Keratinocyte (primary cell): ENCODE data around the gene IL9R. TPM values are rescaled to one million over a fixed set of nuclear protein-coding genes. Genes with fewer than 3 reads are reported as not detected.

Source experiments
- DNase-seq: peaks from one replicate; pipeline ENCODE4 v3.0.0-alpha.2; 2011; ENCODE audit warnings: low read depth, missing footprints, low spot score
- FAIRE-seq: peaks from 2 replicates; lab custom pipeline; 2011; peaks lifted over from hg19 to GRCh38; lab: Jason Lieb, UNC
- H2AFZ ChIP-seq: 2 replicates; pipeline ENCODE4 v1.6.0; 2012; ENCODE audit warnings: low read length, control low read depth, inconsistent platforms; ENCODE audit not compliant: control insufficient read depth
- H3K27ac ChIP-seq: 2 replicates; pipeline ENCODE4 v1.5.1; 2011; ENCODE audit warnings: low read length; ENCODE audit not compliant: control insufficient read depth, insufficient read depth
- H3K27me3 ChIP-seq: 3 replicates; pipeline ENCODE4 v1.6.0; 2011; ENCODE audit warnings: low read length; ENCODE audit not compliant: control insufficient read depth, insufficient read depth; ENCODE audit errors: extremely low read depth
- H3K36me3 ChIP-seq, 2 experiments: 2 replicates in 1 of 2; 3 replicates in 1 of 2; pipeline ENCODE4 v1.5.1; 2011; ENCODE audit warnings: low read length in 2 of 2, mild to moderate bottlenecking in 1 of 2; ENCODE audit not compliant: control insufficient read depth in 2 of 2, insufficient read depth in 2 of 2; ENCODE audit errors: extremely low read depth in 1 of 2
- H3K4me1 ChIP-seq: 3 replicates; pipeline ENCODE4 v1.5.1; 2011; ENCODE audit warnings: low read length; ENCODE audit not compliant: control insufficient read depth, insufficient read depth; ENCODE audit errors: extremely low read depth
- H3K4me2 ChIP-seq: 3 replicates; pipeline ENCODE4 v1.6.0; 2011; ENCODE audit warnings: low read depth, low read length; ENCODE audit not compliant: control insufficient read depth, insufficient read depth; ENCODE audit errors: extremely low read depth
- H3K4me3 ChIP-seq, 3 experiments: fragments of 200-600 bp in 1 of 3; sonication (generic) in 1 of 3; 2 replicates in 2 of 3; 3 replicates in 1 of 3; pipeline ENCODE4 v1.5.1; 2011 to 2016; ENCODE audit warnings: low read length in 3 of 3, mild to moderate bottlenecking in 3 of 3, control low read depth in 2 of 3, inconsistent platforms in 1 of 3, low read depth in 1 of 3, mixed read lengths in 1 of 3, mixed run types in 1 of 3, moderate library complexity in 1 of 3; ENCODE audit not compliant: control insufficient read depth in 2 of 3, insufficient read depth in 2 of 3; ENCODE audit errors: extremely low read depth in 1 of 3
- H3K79me2 ChIP-seq: 2 replicates; pipeline ENCODE4 v1.6.0; 2012; ENCODE audit warnings: low read length; ENCODE audit not compliant: control insufficient read depth, insufficient read depth
- H3K9ac ChIP-seq: 3 replicates; pipeline ENCODE4 v1.6.0; 2011; ENCODE audit warnings: low read length; ENCODE audit not compliant: control insufficient read depth, insufficient read depth; ENCODE audit errors: extremely low read depth
- H3K9me1 ChIP-seq: 3 replicates; pipeline ENCODE4 v1.6.0; 2011; ENCODE audit warnings: low read length; ENCODE audit not compliant: control insufficient read depth, insufficient read depth; ENCODE audit errors: extremely low read depth
- H3K9me3 ChIP-seq: 2 replicates; pipeline ENCODE4 v1.5.1; 2012; ENCODE audit warnings: low read depth, low read length; ENCODE audit not compliant: control insufficient read depth
- H4K20me1 ChIP-seq: 3 replicates; pipeline ENCODE4 v1.6.0; 2011; ENCODE audit warnings: low read length; ENCODE audit not compliant: control insufficient read depth, insufficient read depth; ENCODE audit errors: extremely low read depth
- EZH2 ChIP-seq: IDR thresholded peaks from one replicate; pipeline ENCODE4 v1.6.1; 2012; ENCODE audit warnings: inconsistent platforms, mild to moderate bottlenecking, low read length, moderate library complexity
- dilution Hi-C: fragments of 300-500 bp; cut with MboI; formaldehyde crosslinking; loops from one replicate; pipeline ENCODE4 v1.7.0; 2020; ENCODE audit warnings: low sequenced_read_pairs; ENCODE audit not compliant: extremely low pct_ligation_motif_present
- polyA plus RNA-seq, 5 experiments: library from polyadenylated mRNA; depleted of rRNA in 3 of 5; stranded (reverse) in 3 of 5; stranded (forward) in 1 of 5; unstranded in 1 of 5; fragments of >200 nt; gene quantifications; 1 replicate in 1 of 5; 2 replicates in 3 of 5; 3 replicates in 1 of 5; pipeline versions ENCODE4 v1.2.1 to v1.2.3, GENCODE V29; 2011 to 2012; ENCODE audit warnings: missing spikeins in 2 of 5, low read depth in 1 of 5, low replicate concordance in 1 of 5
- TF ChIP-seq, protein P1 (sequence below), 3 experiments: IDR thresholded peaks in 1 of 3; conservative IDR thresholded peaks in 1 of 3; optimal IDR thresholded peaks in 1 of 3; 2 replicates in 2 of 3; 3 replicates in 1 of 3; pipeline versions ENCODE3 to v1.5.1; 2011; ENCODE audit warnings: low read length in 3 of 3, mild to moderate bottlenecking in 3 of 3, moderate library complexity in 2 of 3, control low read depth in 1 of 3, inconsistent platforms in 1 of 3; ENCODE audit not compliant: insufficient read depth in 2 of 3; ENCODE audit errors: extremely low read depth in 1 of 3

The IL9R gene
- polyA plus RNA-seq, 1 donor (not counting 4 experiments of a cell fraction or from before 2014, with no cell fraction given), result 0.45 TPM

DNA sequence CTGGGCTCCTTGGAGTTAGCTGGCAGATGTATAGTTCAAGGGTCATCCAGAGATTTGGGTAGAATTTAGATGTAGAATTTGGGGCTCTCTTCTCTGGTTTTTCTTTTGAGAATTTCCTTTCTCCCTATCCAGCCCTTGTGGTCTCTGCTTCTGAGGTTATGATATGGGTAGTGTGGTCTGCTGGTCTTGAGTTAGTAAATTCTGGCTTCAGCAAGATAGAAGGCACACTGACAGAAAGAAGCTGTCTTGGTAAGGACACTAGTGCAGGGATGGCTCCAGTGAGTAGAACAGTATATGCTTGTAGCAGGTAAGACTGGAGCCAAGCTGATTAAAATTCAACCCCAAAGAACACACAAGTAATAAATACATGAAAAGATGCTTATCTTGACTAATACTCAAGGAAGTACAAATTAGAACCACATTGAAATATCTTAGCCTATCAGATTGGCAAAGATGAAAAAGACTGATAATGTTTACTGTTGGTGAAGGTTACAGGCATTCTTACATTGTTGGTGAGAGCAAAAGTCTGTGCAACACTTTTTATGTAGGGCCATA is 2.1 kb upstream of the IL9R start:
- TF ChIP-seq, protein P1, sequence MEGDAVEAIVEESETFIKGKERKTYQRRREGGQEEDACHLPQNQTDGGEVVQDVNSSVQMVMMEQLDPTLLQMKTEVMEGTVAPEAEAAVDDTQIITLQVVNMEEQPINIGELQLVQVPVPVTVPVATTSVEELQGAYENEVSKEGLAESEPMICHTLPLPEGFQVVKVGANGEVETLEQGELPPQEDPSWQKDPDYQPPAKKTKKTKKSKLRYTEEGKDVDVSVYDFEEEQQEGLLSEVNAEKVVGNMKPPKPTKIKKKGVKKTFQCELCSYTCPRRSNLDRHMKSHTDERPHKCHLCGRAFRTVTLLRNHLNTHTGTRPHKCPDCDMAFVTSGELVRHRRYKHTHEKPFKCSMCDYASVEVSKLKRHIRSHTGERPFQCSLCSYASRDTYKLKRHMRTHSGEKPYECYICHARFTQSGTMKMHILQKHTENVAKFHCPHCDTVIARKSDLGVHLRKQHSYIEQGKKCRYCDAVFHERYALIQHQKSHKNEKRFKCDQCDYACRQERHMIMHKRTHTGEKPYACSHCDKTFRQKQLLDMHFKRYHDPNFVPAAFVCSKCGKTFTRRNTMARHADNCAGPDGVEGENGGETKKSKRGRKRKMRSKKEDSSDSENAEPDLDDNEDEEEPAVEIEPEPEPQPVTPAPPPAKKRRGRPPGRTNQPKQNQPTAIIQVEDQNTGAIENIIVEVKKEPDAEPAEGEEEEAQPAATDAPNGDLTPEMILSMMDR (optimal IDR thresholded peaks at IDR 0.05 in 1 of 3, IDR thresholded peaks at IDR 0.05 in 1 of 3, conservative IDR thresholded peaks at IDR 0.05 in 1 of 3; ENCODE audit: extremely low read depth in 1 of 3, insufficient read depth in 2 of 3, low read length in 3 of 3), result no peak
- TF ChIP-seq EZH2, result no peak
- DNase-seq, result no peak
- H3K36me3 ChIP-seq, result no peaks in the 10 kb centered on the region
- H3K4me2 ChIP-seq, result no peak overlapping the region
- no peak overlapping the region for H2AFZ ChIP-seq
- no peaks in the 10 kb centered on the region for H3K27me3 ChIP-seq
- H3K9ac ChIP-seq, result no peak overlapping the region
- no peaks in the 10 kb centered on the region for H3K9me1 ChIP-seq
- H3K9me3 ChIP-seq, result no peaks in the 10 kb centered on the region
- H4K20me1 ChIP-seq, result no peaks in the 10 kb centered on the region
- H3K4me3 ChIP-seq, result no peak overlapping the region
- H3K27ac ChIP-seq, result no peak overlapping the region
- peaks cover 4% of the 10 kb centered on the region for H3K4me1 ChIP-seq
- dilution Hi-C loops, result no loop called here
- no peak for FAIRE-seq
- no peaks in the 10 kb centered on the region for H3K79me2 ChIP-seq

DNA sequence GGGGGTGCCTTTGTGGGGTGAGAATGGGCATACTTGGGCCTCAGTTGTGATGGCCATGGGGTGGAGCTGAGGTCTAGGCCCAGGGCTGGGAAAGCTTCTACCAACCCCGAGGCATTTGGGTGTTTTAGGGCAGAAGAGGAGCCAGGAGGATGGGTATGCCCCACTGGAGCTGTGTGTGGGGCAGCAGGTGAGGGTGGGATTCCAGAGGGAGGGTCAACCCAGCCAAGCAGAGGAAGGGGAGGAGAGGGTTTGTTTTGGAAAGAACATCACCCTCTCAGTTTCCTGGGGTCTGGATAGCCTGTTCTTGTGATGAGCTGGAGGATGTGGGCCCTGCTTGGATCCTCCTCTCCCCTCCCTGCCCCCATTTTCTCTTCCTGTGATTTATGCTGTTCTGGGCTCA is 620 bp downstream of the IL9R start:
- H3K4me1 ChIP-seq, result peaks cover 21% of the 10 kb centered on the region
- dilution Hi-C loops, result no loop called here
- no peaks in the 10 kb centered on the region for H3K79me2 ChIP-seq
- no peaks in the 10 kb centered on the region for H3K27me3 ChIP-seq
- H2AFZ ChIP-seq, result no peak overlapping the region
- TF ChIP-seq, protein P1 (optimal IDR thresholded peaks at IDR 0.05 in 1 of 3, IDR thresholded peaks at IDR 0.05 in 1 of 3, conservative IDR thresholded peaks at IDR 0.05 in 1 of 3; ENCODE audit: extremely low read depth in 1 of 3, insufficient read depth in 2 of 3, low read length in 3 of 3), result no peak
- no peak for TF ChIP-seq EZH2
- no peak overlapping the region for H3K9ac ChIP-seq
- FAIRE-seq, result no peak
- no peaks in the 10 kb centered on the region for H3K9me3 ChIP-seq
- no peaks in the 10 kb centered on the region for H3K36me3 ChIP-seq
- H3K9me1 ChIP-seq, result no peaks in the 10 kb centered on the region
- no peak overlapping the region for H3K4me2 ChIP-seq
- no peaks in the 10 kb centered on the region for H4K20me1 ChIP-seq
- DNase-seq, result no peak
- no peak overlapping the region for H3K4me3 ChIP-seq
- no peak overlapping the region for H3K27ac ChIP-seq
